Choroid plexus epithelial cell (primary cell): Measurements from ENCODE around the gene PNMA8B.

ENCODE experiments used
- DNase-seq: peaks from one replicate; pipeline ENCODE4 v3.0.0-alpha.2; 2010; ENCODE audit warnings: low read depth
- H3K4me3 ChIP-seq: 2 replicates; pipeline ENCODE4 v1.5.1; 2011; ENCODE audit warnings: low read depth, mild to moderate bottlenecking, control low read depth, low read length, moderate library complexity
- CTCF ChIP-seq: conservative IDR thresholded peaks from 2 replicates; pipeline ENCODE4 v1.5.1; 2011; ENCODE audit warnings: low read depth, mild to moderate bottlenecking, control low read depth, inconsistent platforms, low read length, moderate library complexity

Gene PNMA8B

GRCh38 chr19:46490774-46491173 lies 4.9 kb downstream of the PNMA8B start:
- no peak for DNase-seq
- TF ChIP-seq CTCF: no peak
- H3K4me3 ChIP-seq: no peak overlapping the region

GRCh38 chr19:46489445-46490272 lies 6.0 kb downstream of the PNMA8B start:
- peak; percentile 76 for DNase-seq
- TF ChIP-seq CTCF: peak; percentile 46
- no peak overlapping the region for H3K4me3 ChIP-seq

GRCh38 chr19:46488551-46488950 lies 7.1 kb downstream of the PNMA8B start:
- DNase-seq: no peak

GRCh38 chr19:46487802-46488445 lies 7.7 kb downstream of the PNMA8B start:
- H3K4me3 ChIP-seq: peak overlapping the region; percentile 52
- peak; percentile 95 for TF ChIP-seq CTCF
- DNase-seq: peak; percentile 71

More at GRCh38 chr19:46488551-46488950, 7.1 kb downstream of the PNMA8B start:
- no peak overlapping the region for H3K4me3 ChIP-seq
- TF ChIP-seq CTCF: no peak

- TF ChIP-seq CTCF: no peak
- peak overlapping the region; percentile 52 for H3K4me3 ChIP-seq
- no peak for DNase-seq
These were observed 8.4 kb downstream of the PNMA8B start for GRCh38 chr19:46487178-46487801.

- H3K4me3 ChIP-seq: no peak overlapping the region
- no peak for DNase-seq
- no peak for TF ChIP-seq CTCF
These were observed 9.3 kb downstream of the PNMA8B start for GRCh38 chr19:46486358-46486757.
